ENCODE results near the gene PIP5KL1. TPM values are rescaled to one million over a fixed set of nuclear protein-coding genes. Genes with fewer than 3 reads are reported as not detected.

The PIP5KL1 gene
- total RNA-seq, 1 experiment from 2014 or later, result 0.17 TPM

GRCh38 chr9:127897193-127897692 is 33.3 kb downstream of the PIP5KL1 start:
- CTCF ChIA-PET, result no interaction called here
- Mint-ChIP-seq H3K4me3 (ENCODE audit: low read depth, unreplicated experiment) (no peak overlapping the region), H3K9me3 (ENCODE audit: low read depth, unreplicated experiment) (no peaks in the 10 kb centered on the region), H3K27ac (ENCODE audit: unreplicated experiment) (no peak overlapping the region), H3K4me1 (ENCODE audit: low read depth, unreplicated experiment) (peaks cover 8% of the 10 kb centered on the region), H3K36me3 (ENCODE audit: insufficient read depth, unreplicated experiment) (peaks cover 27% of the 10 kb centered on the region), H3K27me3 (ENCODE audit: unreplicated experiment) (no peaks in the 10 kb centered on the region)
- intact Hi-C loops (cut with micrococcal nuclease; ENCODE audit: unreplicated experiment), result no loop called here
- no peak for DNase-seq
- TF ChIP-seq CTCF (IDR thresholded peaks at IDR 0.05; ENCODE audit: unreplicated experiment), result no peak
- no TSS peak for BruUV-seq (replicated peaks)

- no peak overlapping the region for H3K4me3 Mint-ChIP-seq (ENCODE audit: low read depth, unreplicated experiment)
- no TSS peak for BruUV-seq (replicated peaks)
- CTCF ChIA-PET, result no interaction called here
- no peak for DNase-seq
- intact Hi-C loops (cut with micrococcal nuclease; ENCODE audit: unreplicated experiment), result no loop called here
- H3K36me3 Mint-ChIP-seq (ENCODE audit: insufficient read depth, unreplicated experiment), result peaks cover 27% of the 10 kb centered on the region
- H3K27me3 Mint-ChIP-seq (ENCODE audit: unreplicated experiment), result no peaks in the 10 kb centered on the region
- H3K4me1 Mint-ChIP-seq (ENCODE audit: low read depth, unreplicated experiment), result peaks cover 8% of the 10 kb centered on the region
- H3K9me3 Mint-ChIP-seq (ENCODE audit: low read depth, unreplicated experiment), result no peaks in the 10 kb centered on the region
- no peak overlapping the region for H3K27ac Mint-ChIP-seq (ENCODE audit: unreplicated experiment)
- no peak for TF ChIP-seq CTCF (IDR thresholded peaks at IDR 0.05; ENCODE audit: unreplicated experiment)
Measured at GRCh38 chr9:127896395-127897192, 34.0 kb downstream of the PIP5KL1 start.

GRCh38 chr9:127895811-127896210 is 34.8 kb downstream of the PIP5KL1 start:
- Mint-ChIP-seq H3K9me3 (ENCODE audit: low read depth, unreplicated experiment) (peaks cover 3% of the 10 kb centered on the region), H3K36me3 (ENCODE audit: insufficient read depth, unreplicated experiment) (peaks cover 23% of the 10 kb centered on the region)
- CTCF ChIA-PET, result no interaction called here

GRCh38 chr9:127893392-127893791 is 37.2 kb downstream of the PIP5KL1 start:
- DNase-seq, result no peak
- peaks cover 16% of the 10 kb centered on the region for H3K36me3 Mint-ChIP-seq (ENCODE audit: insufficient read depth, unreplicated experiment)
- intact Hi-C loops (cut with micrococcal nuclease; ENCODE audit: unreplicated experiment), result no loop called here
- H3K4me3 Mint-ChIP-seq (ENCODE audit: low read depth, unreplicated experiment), result no peak overlapping the region
- no peaks in the 10 kb centered on the region for H3K27me3 Mint-ChIP-seq (ENCODE audit: unreplicated experiment)
- TF ChIP-seq CTCF (IDR thresholded peaks at IDR 0.05; ENCODE audit: unreplicated experiment), result no peak
- H3K4me1 Mint-ChIP-seq (ENCODE audit: low read depth, unreplicated experiment), result no peaks in the 10 kb centered on the region
- no TSS peak for BruUV-seq (replicated peaks)
- peaks cover 3% of the 10 kb centered on the region for H3K9me3 Mint-ChIP-seq (ENCODE audit: low read depth, unreplicated experiment)
- CTCF ChIA-PET, result no interaction called here
- no peak overlapping the region for H3K27ac Mint-ChIP-seq (ENCODE audit: unreplicated experiment)

More at GRCh38 chr9:127895811-127896210, 34.8 kb downstream of the PIP5KL1 start:
- Mint-ChIP-seq H3K4me1 (ENCODE audit: low read depth, unreplicated experiment) (peaks cover 2% of the 10 kb centered on the region), H3K27me3 (ENCODE audit: unreplicated experiment) (no peaks in the 10 kb centered on the region), H3K4me3 (ENCODE audit: low read depth, unreplicated experiment) (no peak overlapping the region), H3K27ac (ENCODE audit: unreplicated experiment) (no peak overlapping the region)
- no peak for TF ChIP-seq CTCF (IDR thresholded peaks at IDR 0.05; ENCODE audit: unreplicated experiment)
- intact Hi-C loops (cut with micrococcal nuclease; ENCODE audit: unreplicated experiment), result no loop called here
- no peak for DNase-seq
- BruUV-seq (replicated peaks), result no TSS peak
